Neural cell (in vitro differentiated cells): Measurements from ENCODE around the gene GPC3.

Experiments used
- EZH2 ChIP-seq: fragments of 200-600, 300-800 bp; shearing (Covaris generic), sonication (generic); IDR thresholded peaks from 2 replicates; pipeline ENCODE4 v1.6.1; 2014; ENCODE audit warnings: antibody characterized with exemption, low read length, borderline replicate concordance, mild to moderate bottlenecking; ENCODE audit not compliant: insufficient read depth, poor library complexity, severe bottlenecking
- POLR2AphosphoS5 ChIP-seq: IDR thresholded peaks from 2 replicates; pipeline ENCODE4 v1.6.1; 2012
- RAD21 ChIP-seq: fragments of 450-650 bp; conservative IDR thresholded peaks from 2 replicates; pipeline ENCODE4 v1.6.1; 2014; ENCODE audit warnings: antibody characterized with exemption, mild to moderate bottlenecking, moderate library complexity
- TAF1 ChIP-seq: IDR thresholded peaks from 2 replicates; pipeline ENCODE4 v1.6.1; 2012; ENCODE audit warnings: low read depth
- TF ChIP-seq, protein P1 (sequence below): fragments of 450-650 bp; IDR thresholded peaks from 2 replicates; pipeline ENCODE4 v1.5.1; 2014; ENCODE audit warnings: antibody characterized with exemption, mild to moderate bottlenecking, moderate library complexity; ENCODE audit not compliant: poor library complexity, severe bottlenecking

DNA sequence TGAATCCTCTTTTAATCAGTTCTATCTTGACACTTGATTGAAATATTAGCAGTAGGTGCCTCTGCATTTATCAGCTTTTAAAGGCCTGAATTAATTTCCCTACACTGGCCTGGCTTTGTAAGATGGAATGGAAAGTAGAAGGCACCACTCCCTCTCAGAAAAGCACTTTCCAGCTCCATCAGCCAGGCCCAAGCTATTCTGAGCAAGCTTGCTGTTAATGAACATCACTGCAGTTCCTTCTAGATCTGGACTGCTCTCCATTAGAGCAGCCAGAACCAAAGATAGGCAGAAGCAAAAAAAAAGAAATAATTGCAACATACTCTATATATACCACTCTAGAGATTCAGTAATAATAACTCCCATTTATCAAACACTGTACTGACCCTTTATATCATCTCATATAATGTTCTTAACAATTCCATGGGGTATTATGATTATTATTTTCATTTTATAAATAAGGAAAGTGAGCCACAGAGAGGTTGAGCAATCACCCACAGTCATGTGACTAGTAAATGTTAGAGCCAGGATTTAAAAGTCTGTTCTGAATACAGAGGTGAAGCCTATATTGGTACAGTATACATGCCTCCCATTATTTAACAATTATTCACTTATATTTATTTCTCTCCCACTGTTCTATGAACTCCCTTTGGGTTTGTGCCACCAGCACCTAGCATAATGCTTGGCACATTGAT is 39.4 kb upstream of the GPC3 start:
- TF ChIP-seq EZH2 (no peak), TAF1 (no peak), POLR2AphosphoS5 (no peak), RAD21 (no peak)
- TF ChIP-seq, protein P1, sequence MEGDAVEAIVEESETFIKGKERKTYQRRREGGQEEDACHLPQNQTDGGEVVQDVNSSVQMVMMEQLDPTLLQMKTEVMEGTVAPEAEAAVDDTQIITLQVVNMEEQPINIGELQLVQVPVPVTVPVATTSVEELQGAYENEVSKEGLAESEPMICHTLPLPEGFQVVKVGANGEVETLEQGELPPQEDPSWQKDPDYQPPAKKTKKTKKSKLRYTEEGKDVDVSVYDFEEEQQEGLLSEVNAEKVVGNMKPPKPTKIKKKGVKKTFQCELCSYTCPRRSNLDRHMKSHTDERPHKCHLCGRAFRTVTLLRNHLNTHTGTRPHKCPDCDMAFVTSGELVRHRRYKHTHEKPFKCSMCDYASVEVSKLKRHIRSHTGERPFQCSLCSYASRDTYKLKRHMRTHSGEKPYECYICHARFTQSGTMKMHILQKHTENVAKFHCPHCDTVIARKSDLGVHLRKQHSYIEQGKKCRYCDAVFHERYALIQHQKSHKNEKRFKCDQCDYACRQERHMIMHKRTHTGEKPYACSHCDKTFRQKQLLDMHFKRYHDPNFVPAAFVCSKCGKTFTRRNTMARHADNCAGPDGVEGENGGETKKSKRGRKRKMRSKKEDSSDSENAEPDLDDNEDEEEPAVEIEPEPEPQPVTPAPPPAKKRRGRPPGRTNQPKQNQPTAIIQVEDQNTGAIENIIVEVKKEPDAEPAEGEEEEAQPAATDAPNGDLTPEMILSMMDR: no peak
